Vagina (tissue), 2 donors: ENCODE results near the gene MYH7B. TPM values are rescaled to one million over a fixed set of nuclear protein-coding genes. Genes with fewer than 3 reads are reported as not detected.

ENCODE experiments used
- DNase-seq, 2 donors: peaks; one replicate each; pipeline ENCODE4 v3.0.0-alpha.2; 2017; ENCODE audit errors: extremely low spot score in 2 of 2
- H3K27ac ChIP-seq: fragments of 200-600 bp; sonication (generic); one replicate; pipeline ENCODE4 v1.5.1; 2019
- H3K27me3 ChIP-seq: fragments of 200-600 bp; sonication (generic); one replicate; pipeline ENCODE4 v1.5.1; 2019
- H3K36me3 ChIP-seq, 2 donors: fragments of 200-600 bp; sonication (generic); one replicate each; pipeline ENCODE4 v1.5.1; 2017 to 2019
- H3K4me1 ChIP-seq: fragments of 200-600 bp; sonication (generic); one replicate; pipeline ENCODE4 v1.5.1; 2019
- H3K4me3 ChIP-seq, 2 donors: fragments of 200-600 bp; sonication (generic); 1 replicate in 1 of 2; 2 replicates in 1 of 2; pipeline ENCODE4 v1.5.1; 2016 to 2019
- H3K9me3 ChIP-seq: fragments of 200-600 bp; sonication (generic); one replicate; pipeline ENCODE4 v1.5.1; 2019
- CTCF ChIP-seq, 3 experiments: fragments of 450-650 bp in 2 of 3; fragments of 200-600 bp in 1 of 3; sonication (generic) in 1 of 3; IDR thresholded peaks; one replicate each; pipeline ENCODE4 v1.5.1; 2017 to 2019; ENCODE audit warnings: antibody characterized with exemption in 3 of 3, mild to moderate bottlenecking in 2 of 3, moderate library complexity in 2 of 3
- POLR2A ChIP-seq, 2 donors: fragments of 450-650 bp; IDR thresholded peaks; one replicate each; pipeline ENCODE4 v1.6.1; 2017; ENCODE audit warnings: antibody characterized with exemption in 2 of 2, mild to moderate bottlenecking in 2 of 2, moderate library complexity in 2 of 2
- POLR2AphosphoS5 ChIP-seq, 2 donors: sonication (generic); formaldehyde crosslinking; IDR thresholded peaks; one replicate each; pipeline ENCODE4 v1.9.0; 2017; ENCODE audit warnings: antibody characterized with exemption in 2 of 2, mild to moderate bottlenecking in 2 of 2, low read depth in 1 of 2; ENCODE audit not compliant: insufficient read depth in 1 of 2
- intact Hi-C: fragments of 100-400 bp; cut with DNase I; formaldehyde crosslinking; loops from one replicate; pipeline ENCODE4 v1.15.1; 2023
- total RNA-seq: library from RNA; depleted of rRNA; stranded (reverse); fragments of >200 nt; gene quantifications from one replicate; pipeline ENCODE4 v1.2.3, GENCODE V29; 2016

The MYH7B gene
- total RNA-seq, 1 donor from 2014 or later = under 0.01 TPM

DNA sequence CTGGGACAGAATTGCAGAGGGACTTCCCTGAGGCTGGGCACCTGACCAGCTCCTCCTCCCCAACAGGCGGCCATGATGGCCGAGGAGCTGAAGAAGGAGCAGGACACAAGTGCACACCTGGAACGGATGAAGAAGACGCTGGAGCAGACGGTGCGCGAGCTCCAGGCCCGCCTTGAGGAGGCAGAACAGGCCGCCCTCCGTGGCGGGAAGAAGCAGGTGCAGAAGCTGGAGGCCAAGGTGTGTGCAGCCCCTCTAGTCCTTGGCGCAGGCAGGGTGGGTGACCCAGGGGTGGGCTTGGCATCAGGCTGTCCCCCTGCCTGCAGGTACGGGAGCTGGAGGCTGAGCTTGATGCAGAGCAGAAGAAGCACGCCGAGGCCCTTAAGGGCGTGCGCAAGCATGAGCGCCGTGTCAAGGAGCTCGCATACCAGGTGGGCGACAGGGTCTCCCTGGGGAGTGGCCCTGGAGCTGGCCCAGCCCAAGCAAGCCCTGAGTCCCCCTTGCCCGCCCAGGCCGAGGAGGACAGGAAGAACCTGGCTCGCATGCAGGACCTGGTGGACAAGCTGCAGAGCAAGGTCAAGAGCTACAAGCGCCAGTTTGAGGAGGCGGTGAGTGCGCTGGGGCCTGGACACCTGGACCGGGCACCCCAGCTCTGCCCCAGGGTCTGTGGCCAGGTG, 45.4 kb downstream of the MYH7B start:
- DNase-seq = no peak
- H3K27ac ChIP-seq = no peak overlapping the region
- no peaks in the 10 kb centered on the region for H3K4me1 ChIP-seq
- peaks cover 0 to 79% of the 10 kb centered on the region in 2 donors for H3K36me3 ChIP-seq
- TF ChIP-seq CTCF (IDR thresholded peaks at IDR 0.05) (no peak), POLR2A (IDR thresholded peaks at IDR 0.05) (no peak), POLR2AphosphoS5 (IDR thresholded peaks at IDR 0.05; ENCODE audit: insufficient read depth in 1 of 2, low read depth in 1 of 2) (no peak)
- intact Hi-C loops = no loop called here
- no peak overlapping the region for H3K4me3 ChIP-seq
- H3K27me3 ChIP-seq = no peaks in the 10 kb centered on the region
- H3K9me3 ChIP-seq = no peaks in the 10 kb centered on the region

DNA sequence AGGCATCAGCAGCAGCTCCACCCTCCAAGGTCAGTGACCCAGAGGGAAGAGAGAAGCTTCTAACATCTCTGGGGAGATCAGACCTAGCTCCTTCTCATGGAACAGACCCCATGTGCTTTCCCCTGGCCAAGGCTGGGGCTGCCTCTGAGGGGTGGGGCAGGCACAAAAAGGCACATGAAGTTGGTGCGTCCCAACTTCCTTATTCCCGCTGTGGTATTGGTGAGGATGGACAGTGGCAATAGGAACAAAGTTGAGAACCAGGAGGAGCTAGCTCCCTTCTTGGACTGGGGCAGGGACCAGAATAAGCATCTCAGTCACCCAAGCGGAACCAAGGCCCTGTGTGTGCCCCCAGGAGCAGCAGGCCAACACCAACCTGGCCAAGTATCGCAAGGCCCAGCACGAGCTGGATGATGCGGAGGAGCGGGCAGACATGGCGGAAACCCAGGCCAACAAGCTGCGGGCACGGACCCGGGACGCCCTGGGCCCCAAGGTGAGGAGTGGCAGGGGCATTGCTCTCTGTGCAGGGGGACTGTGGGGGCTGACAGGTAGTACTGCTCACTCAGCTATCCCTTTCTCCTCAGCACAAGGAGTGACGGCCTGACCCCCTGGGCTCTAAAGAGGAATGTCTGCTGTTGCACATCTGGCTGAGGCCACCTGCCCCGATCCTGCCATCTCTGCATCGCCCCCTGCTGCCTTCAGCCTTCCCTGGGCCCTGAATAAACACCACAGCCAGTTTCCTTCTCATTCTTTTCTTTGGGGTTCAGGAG, 46.1 kb downstream of the MYH7B start:
- TF ChIP-seq POLR2AphosphoS5 (IDR thresholded peaks at IDR 0.05; ENCODE audit: insufficient read depth in 1 of 2, low read depth in 1 of 2) (no peak), CTCF (IDR thresholded peaks at IDR 0.05) (no peak), POLR2A (IDR thresholded peaks at IDR 0.05) (no peak)
- intact Hi-C loops = no loop called here
- Histone ChIP-seq H3K4me1 (no peaks in the 10 kb centered on the region), H3K4me3 (no peak overlapping the region), H3K36me3 (peaks cover 0 to 81% of the 10 kb centered on the region in 2 donors), H3K27ac (no peak overlapping the region), H3K9me3 (no peaks in the 10 kb centered on the region), H3K27me3 (no peaks in the 10 kb centered on the region)
- DNase-seq = no peak

DNA sequence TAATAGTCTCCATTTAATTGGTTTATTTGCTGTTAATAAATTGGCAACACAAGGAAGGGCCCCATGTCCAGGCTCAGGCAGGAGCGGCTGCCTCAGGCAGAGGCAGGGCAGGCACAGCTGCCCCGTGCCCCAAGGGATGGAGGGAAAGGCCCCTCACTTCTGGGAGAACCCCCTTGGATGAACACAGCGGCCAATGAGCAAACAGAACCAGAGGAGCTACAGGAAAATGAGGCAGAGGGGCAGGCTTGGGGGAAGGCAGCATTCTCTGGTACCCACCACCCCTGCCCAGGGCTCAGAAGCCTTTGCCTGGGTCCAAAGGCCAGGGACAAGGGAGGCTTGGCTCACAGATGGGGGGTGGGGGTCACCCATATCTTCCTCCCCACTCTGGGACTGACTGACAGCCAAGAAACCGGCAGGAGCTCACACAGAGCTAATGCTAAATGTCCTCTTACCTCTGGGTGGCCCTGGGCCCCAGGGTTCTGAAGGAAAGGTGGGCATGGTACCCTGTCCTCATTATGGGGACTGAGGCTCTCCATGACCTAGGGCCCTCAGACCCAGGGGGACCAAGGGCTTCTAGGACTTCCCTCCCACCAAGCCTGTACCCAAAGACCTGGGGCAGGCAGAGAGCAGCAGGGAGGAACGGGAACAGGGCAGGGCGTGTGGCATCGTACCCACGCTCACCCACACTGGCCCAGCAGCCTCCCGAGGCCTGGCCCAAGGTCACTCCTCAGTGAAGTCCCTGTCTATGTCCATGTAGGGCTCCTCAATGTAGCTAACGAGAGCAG, 47.0 kb downstream of the MYH7B start:
- DNase-seq = no peak
- TF ChIP-seq CTCF (IDR thresholded peaks at IDR 0.05) (no peak), POLR2A (IDR thresholded peaks at IDR 0.05) (no peak), POLR2AphosphoS5 (IDR thresholded peaks at IDR 0.05; ENCODE audit: insufficient read depth in 1 of 2, low read depth in 1 of 2) (no peak)
- no peak overlapping the region for H3K4me3 ChIP-seq
- no peaks in the 10 kb centered on the region for H3K4me1 ChIP-seq
- H3K27ac ChIP-seq = no peak overlapping the region
- H3K36me3 ChIP-seq = peaks cover 0 to 89% of the 10 kb centered on the region in 2 donors
- no peaks in the 10 kb centered on the region for H3K27me3 ChIP-seq
- no peaks in the 10 kb centered on the region for H3K9me3 ChIP-seq
- intact Hi-C loops = no loop called here

DNA sequence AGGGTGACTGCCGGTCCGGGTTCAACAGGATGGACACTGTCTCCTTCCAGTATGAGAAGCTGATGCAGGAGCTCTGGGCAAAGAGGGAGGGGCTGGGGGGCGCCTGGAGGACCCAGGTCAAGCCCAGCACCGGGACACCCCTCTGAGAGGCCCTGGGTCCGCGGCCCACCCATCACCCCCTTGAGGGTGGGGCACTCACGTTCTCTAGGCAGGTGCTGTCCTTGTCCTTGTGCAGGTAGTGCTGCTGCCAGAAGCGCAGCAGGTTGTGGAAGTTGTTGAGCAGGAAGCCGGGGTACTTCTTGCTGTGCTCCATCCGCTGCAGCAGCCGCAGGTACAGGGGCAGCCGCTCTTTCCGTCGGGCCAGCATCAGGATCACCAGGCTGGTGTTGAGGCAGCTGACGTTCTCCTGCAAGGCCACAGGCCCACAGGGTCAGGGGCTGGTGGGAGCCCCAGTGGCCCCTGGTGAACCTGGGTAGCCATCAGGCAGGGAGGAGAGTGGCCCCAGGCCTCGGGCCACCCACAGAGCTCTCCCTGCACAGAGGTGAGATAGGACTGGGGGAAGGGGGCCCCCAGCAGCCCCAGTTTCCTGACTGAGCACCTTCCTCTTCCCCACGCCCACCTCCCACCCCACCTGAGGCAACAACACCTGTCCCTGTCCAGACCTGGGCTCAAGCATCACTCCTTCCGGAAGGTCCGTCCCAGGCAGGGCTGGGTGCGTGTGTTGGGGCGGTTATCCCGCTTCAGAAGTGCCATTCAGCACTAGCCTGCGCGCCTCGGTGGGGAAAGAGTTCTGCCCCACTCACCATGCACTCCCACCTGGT, 47.8 kb downstream of the MYH7B start:
- H3K36me3 ChIP-seq = peaks cover 0 to 94% of the 10 kb centered on the region in 2 donors
- no peak for DNase-seq
- H3K27ac ChIP-seq = no peak overlapping the region
- no peaks in the 10 kb centered on the region for H3K4me1 ChIP-seq
- H3K4me3 ChIP-seq = no peak overlapping the region
- no peaks in the 10 kb centered on the region for H3K27me3 ChIP-seq
- H3K9me3 ChIP-seq = no peaks in the 10 kb centered on the region
- TF ChIP-seq CTCF (IDR thresholded peaks at IDR 0.05) = no peak
- TF ChIP-seq POLR2A (IDR thresholded peaks at IDR 0.05) = no peak
- no peak for TF ChIP-seq POLR2AphosphoS5 (IDR thresholded peaks at IDR 0.05; ENCODE audit: insufficient read depth in 1 of 2, low read depth in 1 of 2)
- intact Hi-C loops = no loop called here
